GM12878 (cell line): ENCODE results near the gene ANAPC2. TPM values are rescaled to one million over a fixed set of nuclear protein-coding genes. Genes with fewer than 3 reads are reported as not detected.

Experiments
- ATF7 ChIP-seq: fragments of 450-650 bp; IDR thresholded peaks from 2 replicates; pipeline ENCODE4 v1.6.1; 2016; ENCODE audit warnings: low read depth, mild to moderate bottlenecking
- CTCF ChIP-seq, 3 experiments: IDR thresholded peaks in 2 of 3; conservative IDR thresholded peaks in 1 of 3; 2 replicates each; pipeline ENCODE4 v1.5.1; 2011; ENCODE audit warnings: low read depth in 3 of 3, low read length in 3 of 3, mild to moderate bottlenecking in 3 of 3, control low read depth in 2 of 3, moderate library complexity in 2 of 3, inconsistent platforms in 1 of 3, mixed read lengths in 1 of 3; ENCODE audit not compliant: control insufficient read depth in 2 of 3, insufficient read depth in 1 of 3; ENCODE audit errors: extremely low read depth in 1 of 3
- EP300 ChIP-seq, 2 experiments: fragments of 150-350 bp in 1 of 2; IDR thresholded peaks; 2 replicates each; pipeline ENCODE4 v1.6.1; 2011 to 2012; ENCODE audit warnings: low read depth in 2 of 2, low read length in 2 of 2, borderline replicate concordance in 1 of 2, improper control_type of control experiment in 1 of 2, inconsistent platforms in 1 of 2; ENCODE audit not compliant: control insufficient read depth in 1 of 2
- ETV6 ChIP-seq, 2 experiments: fragments of 450-650 bp in 1 of 2; IDR thresholded peaks in 1 of 2; conservative IDR thresholded peaks in 1 of 2; 2 replicates each; pipeline ENCODE4 v1.6.1; 2014; ENCODE audit warnings: antibody characterized with exemption in 1 of 2, borderline replicate concordance in 1 of 2, low read depth in 1 of 2, mild to moderate bottlenecking in 1 of 2, moderate library complexity in 1 of 2
- FOXM1 ChIP-seq: IDR thresholded peaks from 2 replicates; pipeline ENCODE4 v1.6.1; 2012; ENCODE audit warnings: low read depth, mild to moderate bottlenecking, inconsistent platforms, low read length, moderate library complexity
- GATAD2B ChIP-seq: fragments of 450-650 bp; conservative IDR thresholded peaks from 2 replicates; pipeline ENCODE4 v1.6.1; 2017; ENCODE audit warnings: low read depth, mild to moderate bottlenecking, moderate library complexity
- HDGF ChIP-seq: fragments of 450-650 bp; IDR thresholded peaks from 2 replicates; pipeline ENCODE4 v1.6.1; 2016; ENCODE audit warnings: antibody characterized with exemption
- MEF2B ChIP-seq: fragments of 450-650 bp; IDR thresholded peaks from 2 replicates; pipeline ENCODE4 v1.6.1; 2018; ENCODE audit warnings: mild to moderate bottlenecking, moderate library complexity; ENCODE audit not compliant: partially characterized antibody, poor library complexity, severe bottlenecking
- NR2F1 ChIP-seq: fragments of 450-650 bp; conservative IDR thresholded peaks from 2 replicates; pipeline ENCODE4 v1.6.1; 2017; ENCODE audit warnings: mild to moderate bottlenecking
- PML ChIP-seq: IDR thresholded peaks from 2 replicates; pipeline ENCODE4 v1.6.1; 2012; ENCODE audit warnings: low read length, inconsistent platforms
- POLR2A ChIP-seq: IDR thresholded peaks from 2 replicates; pipeline ENCODE4 v1.6.1; 2011; ENCODE audit warnings: low read depth, mild to moderate bottlenecking, low read length
- RAD21 ChIP-seq: IDR thresholded peaks from 2 replicates; pipeline ENCODE4 v1.6.1; 2011; ENCODE audit warnings: mild to moderate bottlenecking, low read depth, low read length, moderate library complexity; ENCODE audit not compliant: insufficient read depth
- SKIL ChIP-seq: fragments of 450-650 bp; IDR thresholded peaks from 2 replicates; pipeline ENCODE4 v1.6.1; 2017; ENCODE audit warnings: mild to moderate bottlenecking, low read depth, inconsistent platforms; ENCODE audit not compliant: poor library complexity, severe bottlenecking
- SPI1 ChIP-seq: IDR thresholded peaks from 2 replicates; pipeline ENCODE4 v1.6.1; 2011; ENCODE audit warnings: low read depth, mild to moderate bottlenecking, low read length, moderate library complexity, borderline replicate concordance; ENCODE audit not compliant: insufficient read depth
- STAT1 ChIP-seq: fragments of 450-650 bp; conservative IDR thresholded peaks from 2 replicates; pipeline ENCODE4 v1.6.1; 2014; ENCODE audit warnings: antibody characterized with exemption, mild to moderate bottlenecking
- YBX1 ChIP-seq: fragments of 450-650 bp; IDR thresholded peaks from 2 replicates; pipeline ENCODE4 v1.6.1; 2016; ENCODE audit warnings: antibody characterized with exemption
- ZNF687 ChIP-seq: fragments of 450-650 bp; IDR thresholded peaks from 2 replicates; pipeline ENCODE4 v1.6.1; 2017; ENCODE audit warnings: mild to moderate bottlenecking, moderate library complexity
- ZZZ3 ChIP-seq: IDR thresholded peaks from 2 replicates; pipeline ENCODE4 v1.6.1; 2011; ENCODE audit warnings: low read depth; ENCODE audit not compliant: control insufficient read depth, insufficient read length
- polyA plus RNA-seq, 11 experiments: library from polyadenylated mRNA; depleted of rRNA in 4 of 11; unstranded in 6 of 11; stranded (reverse) in 5 of 11; fragments of >200 nt; fragmentation: Nextera tagmentation in 4 of 11; fragmentation: Illumina TruSeq in 1 of 11; extraction: Ambion mirVana in 4 of 11; extraction: Trizol in 1 of 11; gene quantifications; 1 replicate in 1 of 11; 2 replicates in 10 of 11; pipeline versions ENCODE4 v1.2.1 to v1.2.3, GENCODE V29; 2011 to 2016; ENCODE audit warnings: inconsistent platforms in 2 of 11, missing spikeins in 2 of 11, low read depth in 1 of 11
- total RNA-seq, 4 experiments: library from RNA; depleted of rRNA in 3 of 4; stranded (reverse); fragments of >200 nt in 3 of 4; fragmentation: Illumina TruSeq in 1 of 4; extraction: Trizol in 1 of 4; gene quantifications; 2 replicates each; pipeline versions ENCODE4 v1.2.1 to v1.2.3, GENCODE V29; 2013 to 2021

Gene ANAPC2
- total and polyA plus RNA-seq, 10 of the 15 experiments (the other 5 are each of a cell fraction or from before 2014, with no cell fraction given): 0.03 to 65.2 (median 20.5) TPM

- TF ChIP-seq POLR2A (peak; percentile 35; the same call in 1 of the 2 replicates), NR2F1 (no peak), ZNF687 (no peak), YBX1 (no peak), GATAD2B (peak; percentile 32; the same call in 1 of the 2 replicates), STAT1 (no peak), RAD21 (no peak), ZZZ3 (no peak), ETV6 (conservative IDR thresholded peaks at IDR 0.05 in 1 of 2, IDR thresholded peaks at IDR 0.05 in 1 of 2; ENCODE audit: borderline replicate concordance in 1 of 2, low read depth in 1 of 2) (no peak), FOXM1 (no peak), EP300 (IDR thresholded peaks at IDR 0.05; ENCODE audit: borderline replicate concordance in 1 of 2, control insufficient read depth in 1 of 2, low read depth in 2 of 2, low read length in 2 of 2) (no peak), HDGF (peak; percentile 58; the same call in 1 of the 2 replicates), PML (peak; percentile 78; the same call in 1 of the 2 replicates), CTCF (IDR thresholded peaks at IDR 0.05 in 2 of 3, conservative IDR thresholded peaks at IDR 0.05 in 1 of 3; ENCODE audit: control insufficient read depth in 2 of 3, extremely low read depth in 1 of 3, insufficient read depth in 1 of 3, low read depth in 3 of 3, low read length in 3 of 3) (no peak), MEF2B (no peak), SKIL (peak; percentile 32), ATF7 (no peak), SPI1 (peak; percentile 92)
Measured at GRCh38 chr9:137127301-137128157, 60.8 kb downstream of the ANAPC2 start (continued).
